HG03108 (cell line): Measurements from ENCODE around the gene PROCR.
"Not testable (repeated sequence)": the region's sequence is repeated elsewhere in the genome, so short reads cannot be mapped to it uniquely, and the experiment has no call there.

Experiments
- ATAC-seq: cut with Tn5 transposase; IDR thresholded peaks from one replicate; pipeline ENCODE4 v1.9.1; 2021; ENCODE audit warnings: moderate library complexity; ENCODE audit not compliant: unreplicated experiment

PROCR gene

GRCh38 chr20:35164531-35164930 lies 7.3 kb upstream of the PROCR start:
- ATAC-seq, result not testable (repeated sequence)

- no peak for ATAC-seq
Observed at GRCh38 chr20:35165221-35166185, 6.4 kb upstream of the PROCR start.

GRCh38 chr20:35166242-35166830 lies 5.5 kb upstream of the PROCR start:
- ATAC-seq, result no peak

- no peak for ATAC-seq
Observed at GRCh38 chr20:35167787-35168186, 4.1 kb upstream of the PROCR start.

- ATAC-seq, result not testable (repeated sequence)
Observed at GRCh38 chr20:35168701-35169409, 3.0 kb upstream of the PROCR start.

- no peak for ATAC-seq
Observed at GRCh38 chr20:35171438-35171752, 477 bp upstream of the PROCR start.

DNA sequence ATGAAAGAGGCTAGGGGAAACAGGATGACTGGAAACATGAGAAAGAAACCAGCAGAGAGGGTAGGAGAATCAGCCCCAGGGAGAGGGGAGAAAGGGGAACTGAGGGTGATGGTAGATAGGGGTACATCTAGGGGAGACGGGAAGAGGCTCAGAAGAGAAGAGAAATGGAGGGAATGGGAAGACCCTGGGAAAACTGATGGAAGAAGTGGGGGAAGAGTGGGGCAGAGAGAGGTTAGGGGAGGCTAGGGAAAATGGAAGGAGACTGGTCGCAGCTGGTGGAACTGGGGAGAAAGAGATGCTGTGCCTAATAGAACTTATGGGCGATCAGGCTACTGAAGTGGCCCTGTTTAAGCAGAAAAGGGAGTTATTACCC lies 548 bp downstream of the PROCR start:
- ATAC-seq, result no peak

DNA sequence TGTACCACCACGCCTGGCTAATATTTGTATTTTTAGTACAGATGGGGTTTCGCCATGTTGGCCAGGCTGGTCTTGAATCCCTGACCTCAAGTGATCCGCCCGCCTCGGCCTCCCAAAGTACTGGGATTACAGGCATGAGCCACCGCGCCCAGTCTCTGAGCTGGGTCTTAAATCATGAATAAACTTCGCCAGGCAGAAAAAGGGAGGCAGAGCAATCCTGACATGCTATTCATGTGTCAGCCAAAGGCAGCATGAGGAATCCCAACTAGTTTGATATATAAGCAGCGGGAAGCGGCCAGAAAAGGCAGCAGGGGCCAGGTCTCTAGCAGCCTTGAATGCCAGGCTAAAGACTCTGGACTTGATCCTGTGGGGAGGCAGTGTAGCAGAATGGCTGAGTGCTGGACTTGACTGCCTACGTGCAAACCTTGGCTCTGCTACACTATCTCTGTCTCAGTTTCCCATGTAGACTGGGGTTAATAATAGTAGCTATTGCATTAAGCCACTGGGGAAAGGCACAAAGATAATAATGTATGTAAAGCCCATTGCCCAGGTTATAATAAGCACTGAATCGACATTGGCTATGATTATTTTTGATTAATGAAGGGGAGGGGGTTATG lies 1.8 kb downstream of the PROCR start:
- ATAC-seq, result no peak

GRCh38 chr20:35174458-35175216 lies 2.8 kb downstream of the PROCR start:
- no peak for ATAC-seq

GRCh38 chr20:35176132-35176531 lies 4.3 kb downstream of the PROCR start:
- no peak for ATAC-seq

GRCh38 chr20:35179292-35180212 lies 7.7 kb downstream of the PROCR start:
- no peak for ATAC-seq

DNA sequence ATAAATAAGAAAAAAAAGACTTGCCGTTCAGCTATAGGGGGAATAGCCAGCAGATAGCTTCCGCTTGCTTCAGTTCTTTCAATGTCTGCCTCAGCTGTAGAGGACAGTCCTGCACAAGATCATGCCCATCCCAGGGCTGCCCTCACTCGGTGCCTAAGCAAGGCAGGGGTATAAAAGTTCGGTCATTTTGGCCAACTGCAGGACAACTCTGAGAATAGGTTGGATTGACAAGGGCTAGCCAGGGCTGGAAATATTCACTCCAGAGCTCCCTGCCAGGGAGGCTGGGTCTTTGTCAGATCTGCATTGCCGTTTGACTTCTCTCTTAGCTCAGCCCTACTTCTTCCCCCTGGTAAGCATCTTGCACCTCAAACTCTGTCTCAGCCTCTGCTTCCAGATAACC lies 8.4 kb downstream of the PROCR start:
- ATAC-seq, result no peak

- no peak for ATAC-seq
Observed at GRCh38 chr20:35181731-35182130, 9.9 kb downstream of the PROCR start.

DNA sequence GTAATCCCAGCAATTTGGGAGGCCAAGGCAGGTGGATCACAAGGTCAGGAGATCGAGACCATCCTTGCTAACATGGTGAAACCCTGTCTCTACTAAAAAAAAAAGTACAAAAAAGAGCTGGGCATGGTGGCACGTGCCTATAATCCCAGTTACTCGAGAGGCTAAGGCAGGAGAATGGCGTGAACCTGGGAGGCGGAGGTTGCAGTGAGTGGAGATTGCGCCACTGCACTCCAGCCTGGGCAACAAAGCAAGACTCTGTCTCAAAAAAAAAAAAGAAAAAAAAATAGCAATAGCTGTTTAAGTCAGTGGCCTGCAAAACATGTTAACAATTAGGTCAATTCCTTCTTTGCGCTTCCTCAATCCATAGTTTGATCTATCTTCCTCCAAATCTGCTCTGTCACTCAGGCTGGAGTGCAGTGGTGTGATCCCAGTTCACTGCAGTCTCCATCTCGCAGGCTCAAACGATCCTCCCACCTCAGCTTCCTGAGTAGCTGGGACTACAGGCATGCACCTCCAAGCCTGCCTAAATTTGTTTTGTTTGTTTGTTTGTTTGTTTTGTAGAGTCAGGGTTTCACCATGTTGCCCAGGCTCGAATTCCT lies 14.9 kb downstream of the PROCR start:
- not testable (repeated sequence) for ATAC-seq

- no peak for ATAC-seq
Observed at GRCh38 chr20:35187584-35188190, 15.8 kb downstream of the PROCR start.

DNA sequence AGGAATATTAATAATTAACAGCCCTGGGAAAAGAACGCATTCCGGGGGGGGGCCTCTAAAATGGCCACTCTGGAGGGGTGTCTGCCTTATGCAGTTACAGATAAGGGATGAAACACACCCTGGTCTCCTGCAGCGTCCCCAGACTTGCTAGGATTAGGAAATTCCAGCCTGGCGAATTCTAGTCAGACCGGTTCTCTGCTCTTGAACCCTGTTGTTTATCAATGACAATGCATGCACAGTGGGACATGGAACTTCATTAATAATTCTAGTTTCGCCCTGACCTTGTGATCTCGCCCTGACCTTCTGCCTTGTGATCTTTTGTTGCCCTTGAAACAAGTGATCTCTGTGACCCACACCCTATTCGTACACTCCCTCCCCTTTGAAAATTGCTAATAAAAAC lies 17.4 kb downstream of the PROCR start:
- ATAC-seq, result not testable (repeated sequence)

DNA sequence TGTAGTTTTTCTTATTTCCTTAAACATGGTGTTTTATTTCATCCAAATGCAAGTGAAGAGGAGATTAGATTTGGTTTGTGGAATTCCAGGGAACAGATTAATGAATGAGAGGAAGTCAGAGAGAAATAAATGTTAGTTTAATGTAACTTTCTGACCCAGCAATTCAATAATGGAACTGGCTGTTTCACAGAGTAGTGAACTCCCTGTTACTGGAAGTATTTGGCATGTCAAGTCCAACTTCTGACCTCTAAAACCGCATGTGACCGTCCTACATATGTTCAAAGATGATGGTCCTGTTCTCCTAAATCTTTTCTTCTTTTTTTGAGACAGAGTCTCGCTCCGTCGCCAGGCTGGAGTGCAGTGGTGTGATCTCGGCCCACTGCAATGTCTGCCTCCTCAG lies 18.7 kb downstream of the PROCR start:
- ATAC-seq, result no peak

GRCh38 chr20:35191419-35192117 lies 19.7 kb downstream of the PROCR start:
- no peak for ATAC-seq
